ENCODE measurements around the gene ARHGAP4.

ARHGAP4 gene

DNA sequence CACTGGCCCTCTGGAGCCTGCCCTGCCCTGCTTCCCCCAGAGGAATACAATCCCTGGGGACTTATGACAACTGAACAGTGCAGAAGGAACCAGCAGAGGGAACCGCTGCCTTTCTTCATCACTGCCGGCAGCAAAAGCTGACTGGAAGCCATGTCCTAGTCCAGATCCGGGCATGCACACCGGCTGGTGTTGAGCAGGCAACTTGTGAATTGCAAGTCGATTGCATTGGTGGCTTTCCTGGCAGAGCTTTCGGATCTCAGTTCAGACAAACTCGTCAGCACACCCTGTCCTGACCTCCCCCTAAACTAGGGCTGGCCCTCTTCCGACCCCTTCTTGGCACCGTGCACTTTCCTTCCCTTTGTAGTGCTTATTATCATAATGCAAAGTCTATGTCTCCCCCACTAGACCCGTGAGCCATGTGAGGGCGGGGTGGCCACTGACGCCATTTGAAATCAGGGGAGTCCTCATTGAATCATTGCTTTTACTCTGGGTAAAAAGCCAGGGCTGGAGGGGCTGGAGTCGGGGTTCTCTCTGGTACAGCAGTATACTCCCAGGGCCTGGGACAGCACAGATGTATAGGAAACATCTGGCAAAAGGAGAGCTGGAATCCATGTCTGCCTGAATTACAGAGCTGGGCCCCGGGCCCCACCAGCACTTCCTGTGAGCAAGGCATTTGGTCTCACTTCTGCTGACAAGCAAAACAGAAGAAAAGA is 1.8 kb downstream of the ARHGAP4 start:
- DNase-seq: no peak

DNA sequence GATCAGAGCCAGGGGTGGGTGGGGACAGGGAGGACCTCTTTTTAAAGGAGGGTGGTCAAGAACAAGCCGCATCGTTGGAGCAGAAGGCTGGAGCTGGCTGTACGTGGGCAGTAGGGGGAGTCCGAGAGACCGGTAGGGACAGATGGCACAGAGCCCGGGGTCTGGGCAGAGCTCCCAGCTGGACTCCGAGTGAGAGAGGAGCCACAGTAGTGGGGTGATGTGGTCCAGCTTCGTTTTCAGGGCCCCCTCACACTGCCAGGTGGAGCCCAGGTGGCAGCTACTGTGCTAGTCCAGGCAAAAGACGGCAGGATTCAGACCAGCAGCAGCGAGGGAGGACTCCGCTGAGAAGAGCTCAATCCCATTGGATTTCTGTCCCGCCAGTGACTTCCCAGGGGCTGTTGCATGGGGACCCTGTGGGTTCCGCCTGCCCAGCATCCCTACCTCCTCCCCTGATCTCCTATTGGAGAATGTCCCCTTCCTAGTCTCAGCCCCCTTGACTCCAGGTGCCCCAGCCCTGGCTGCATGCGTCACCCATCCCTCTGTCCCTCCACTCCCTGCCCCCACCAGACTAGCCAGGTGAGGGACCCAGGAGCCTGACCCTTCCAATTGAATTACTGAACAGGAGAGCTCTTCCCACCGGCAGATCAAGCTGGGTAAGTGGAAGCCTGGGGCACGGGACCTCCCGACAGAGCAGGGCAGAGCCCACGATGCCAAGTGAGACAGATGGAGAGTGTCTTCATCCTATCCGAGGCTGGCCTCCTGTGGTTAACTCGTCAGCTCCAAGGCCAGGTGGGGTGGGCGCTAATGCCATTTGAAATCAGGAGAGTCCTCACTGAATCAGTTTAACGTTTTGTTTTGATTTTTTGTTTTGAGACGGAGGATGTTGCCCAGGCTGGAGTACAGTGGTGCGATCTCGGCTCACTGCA is 2.9 kb downstream of the ARHGAP4 start:
- no peak for DNase-seq

DNA sequence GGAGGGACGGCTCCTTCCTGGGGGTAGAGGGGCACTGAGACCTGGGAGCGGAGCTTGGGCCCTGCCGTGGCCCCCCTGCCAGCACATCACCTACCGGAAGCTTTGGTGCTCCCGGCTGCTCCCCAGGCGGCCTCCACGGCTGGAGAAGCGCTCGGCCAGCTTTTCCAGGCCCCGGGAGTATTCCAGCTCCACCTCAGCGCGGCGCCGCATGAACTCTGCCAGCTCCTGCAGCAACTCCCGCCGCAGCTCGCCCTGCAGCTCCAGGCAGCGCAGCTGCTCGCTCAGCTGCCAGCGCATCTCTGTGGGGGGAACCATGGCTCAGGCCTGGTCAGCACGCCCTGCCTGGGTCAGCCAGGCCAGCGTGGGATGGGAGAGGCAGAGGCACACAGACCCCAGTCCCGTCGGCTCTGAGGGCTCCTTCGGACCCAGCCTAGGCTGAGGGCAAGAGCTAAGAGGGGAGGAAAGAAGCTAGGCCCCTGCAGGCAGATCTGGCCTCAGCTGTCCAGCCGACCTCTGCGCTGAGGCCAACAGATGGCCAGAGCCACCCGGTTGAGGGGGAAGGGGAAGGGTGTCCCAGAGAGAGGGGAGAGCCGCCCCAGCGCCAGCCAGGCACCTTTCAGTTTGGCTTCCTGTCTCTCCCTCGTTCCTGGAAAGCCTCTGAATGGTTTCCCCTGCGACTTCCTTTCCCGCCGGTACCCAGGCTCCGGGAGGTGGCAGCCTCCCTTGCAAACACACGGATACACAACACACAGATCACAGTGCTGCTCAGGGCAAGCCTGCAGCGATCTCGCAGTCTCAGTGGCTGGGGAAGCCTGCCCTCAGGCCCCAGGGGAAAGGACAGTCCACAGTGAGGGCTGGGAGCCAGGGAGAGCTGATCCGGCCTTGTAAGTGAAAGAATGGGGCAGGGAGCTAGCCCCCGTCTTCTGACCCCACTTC is 4.3 kb downstream of the ARHGAP4 start:
- no peak for DNase-seq

DNA sequence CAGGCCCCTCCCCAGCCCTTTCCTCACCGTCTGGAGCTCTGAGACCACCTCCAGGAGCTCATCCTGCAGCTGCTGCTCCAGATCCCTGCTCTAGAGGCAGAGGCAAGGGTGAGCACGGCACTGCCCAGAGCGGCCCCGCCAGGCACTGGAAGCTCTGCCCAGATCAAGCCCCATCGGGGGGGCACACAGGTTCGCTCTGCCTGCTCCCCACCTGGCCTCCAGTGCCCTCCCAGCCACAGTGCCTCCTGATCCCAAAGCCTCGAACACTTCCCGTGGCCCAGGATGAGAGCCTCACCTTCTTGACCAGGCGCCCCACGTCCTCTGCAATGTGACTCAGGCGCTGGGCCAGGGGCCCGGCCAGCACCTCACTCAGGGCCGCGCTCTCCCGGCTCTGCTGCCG is 5.0 kb downstream of the ARHGAP4 start:
- DNase-seq: no peak

DNA sequence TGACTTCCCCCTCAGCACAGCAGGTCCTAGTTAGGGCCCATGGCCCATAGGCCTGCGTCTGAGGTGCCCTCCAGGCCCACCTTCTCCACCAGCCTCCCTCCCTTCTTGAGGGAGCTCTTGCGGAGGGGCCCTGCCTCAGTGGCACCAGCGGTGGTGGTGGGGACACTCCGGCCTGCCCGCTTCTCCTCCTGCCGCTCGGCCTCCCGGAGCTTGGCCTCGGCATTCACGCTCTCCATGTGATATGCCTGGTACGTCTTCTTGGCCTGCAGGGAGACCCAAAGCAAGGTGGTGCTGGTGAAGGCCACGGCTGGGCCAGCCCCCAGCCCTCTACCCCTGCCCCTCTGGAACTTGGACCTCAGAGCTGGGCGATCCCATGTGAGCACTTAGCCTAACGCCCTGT is 5.5 kb downstream of the ARHGAP4 start:
- no peak for DNase-seq

DNA sequence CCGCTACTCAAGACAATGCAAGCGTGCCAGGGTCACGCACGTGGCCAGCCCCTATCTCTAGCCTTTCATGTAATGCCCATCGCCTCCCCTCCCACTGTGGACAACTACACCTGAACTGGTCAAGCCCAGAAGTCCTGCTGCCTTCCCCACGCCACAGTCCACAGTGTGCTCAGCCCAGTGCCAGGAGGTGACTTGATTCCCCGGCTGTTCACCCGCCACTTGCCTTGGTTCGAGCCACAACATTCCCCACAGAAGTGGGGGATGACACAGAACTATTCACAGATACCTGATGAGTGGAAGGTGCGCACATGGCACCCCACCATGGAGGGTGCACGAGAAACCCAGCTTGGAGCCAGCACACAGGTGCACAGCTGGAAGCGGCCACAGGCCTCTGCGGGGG is 6.8 kb downstream of the ARHGAP4 start:
- DNase-seq: no peak

DNA sequence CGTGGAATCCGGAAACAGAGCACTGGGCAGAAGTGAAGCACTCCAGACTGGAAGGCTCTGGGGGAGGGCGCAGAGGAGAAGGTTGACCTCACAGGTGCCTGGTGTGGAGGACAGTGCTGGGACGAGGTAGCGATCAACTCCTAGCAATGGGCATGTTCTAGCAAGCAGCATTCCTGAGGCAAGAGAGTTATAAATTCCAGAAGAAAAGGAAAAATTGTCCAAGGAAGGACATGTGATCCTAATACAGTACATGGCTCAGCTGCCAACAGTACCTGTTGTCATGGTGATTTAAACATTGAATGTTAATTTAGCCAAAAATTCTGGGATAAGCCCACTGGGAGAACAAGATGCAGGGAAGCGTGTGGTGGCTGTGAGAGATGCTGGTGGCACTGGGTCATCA is 8.2 kb downstream of the ARHGAP4 start:
- no peak for DNase-seq

DNA sequence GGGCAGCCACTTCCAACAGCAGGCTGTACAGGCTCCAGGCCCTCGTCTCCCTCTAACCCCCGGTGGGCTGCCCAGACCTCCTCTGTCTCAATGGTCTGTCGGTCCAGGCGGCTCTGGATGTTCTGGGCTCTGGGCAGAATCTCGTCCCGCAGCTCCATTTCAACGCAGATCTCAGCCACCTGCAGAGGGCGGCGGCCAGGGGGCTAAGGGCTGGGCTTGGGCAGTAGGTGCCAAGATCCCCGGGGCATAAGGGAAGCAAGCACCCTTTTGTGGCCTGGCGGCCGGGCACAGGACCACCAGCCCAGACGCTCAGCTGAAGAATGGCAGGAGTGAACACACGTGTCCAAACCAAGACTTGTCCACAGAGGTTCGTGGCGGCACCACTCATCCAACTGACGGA is 12.4 kb downstream of the ARHGAP4 start:
- no peak for DNase-seq

DNA sequence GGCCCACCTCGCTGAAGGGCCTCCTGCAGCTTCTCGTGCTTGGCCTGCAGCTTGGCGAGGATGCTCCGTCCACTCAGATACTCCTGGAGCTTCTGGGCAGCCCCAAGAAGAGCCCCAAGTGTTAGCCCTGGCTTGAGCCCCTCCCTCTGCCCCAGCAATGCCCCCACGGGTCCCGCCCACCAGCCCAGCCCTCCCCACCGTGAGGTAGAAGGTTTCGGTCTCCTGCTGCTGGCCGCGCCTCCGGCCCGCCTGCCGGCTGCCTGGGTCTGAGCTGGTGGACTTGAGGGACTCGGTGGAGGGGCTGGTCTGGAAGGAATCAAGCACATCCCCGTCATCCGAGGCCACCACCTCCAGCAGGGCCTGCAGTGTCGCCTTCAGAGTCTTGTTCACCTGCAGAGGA is 12.9 kb downstream of the ARHGAP4 start:
- DNase-seq: no peak

DNA sequence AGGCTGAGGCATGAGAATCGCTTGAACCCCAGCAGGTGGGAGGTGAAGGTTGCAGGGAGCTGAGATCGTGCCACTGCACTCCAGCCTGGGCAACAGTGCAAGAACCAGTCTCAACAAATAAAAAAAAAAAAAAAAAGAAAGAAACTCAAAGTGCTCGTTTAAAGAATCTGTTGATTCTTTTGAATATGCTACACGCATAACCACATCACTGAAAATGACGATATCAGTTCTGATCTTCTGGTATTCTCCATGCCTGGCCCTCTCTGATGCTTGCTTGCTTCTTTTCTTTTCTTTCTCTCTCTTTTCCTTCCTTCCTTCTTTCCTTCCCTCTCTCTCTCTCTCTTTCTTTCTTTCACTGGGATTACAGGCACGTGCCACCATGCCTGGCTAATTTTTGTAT is 14.3 kb downstream of the ARHGAP4 start:
- DNase-seq: no peak

DNA sequence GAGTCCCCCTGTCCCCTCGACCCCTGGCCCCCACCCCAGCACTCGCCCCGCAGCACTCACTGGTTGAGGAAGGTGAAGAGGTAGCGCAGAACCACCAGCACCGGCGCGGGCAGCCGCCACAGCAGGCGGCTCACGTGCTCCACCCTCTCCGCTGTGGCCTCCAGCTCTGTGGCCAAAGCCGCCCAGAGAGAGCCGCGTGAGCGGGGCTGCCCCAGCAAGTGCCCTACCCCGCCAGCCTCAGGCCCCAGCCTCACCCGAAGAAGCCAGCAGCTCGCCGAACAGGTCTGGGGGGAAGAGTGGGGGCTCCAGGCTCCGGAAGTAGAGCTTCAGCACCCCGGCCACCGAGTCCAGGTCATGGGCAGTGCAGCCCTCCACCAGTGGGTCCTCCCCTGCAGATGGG is 15.6 kb downstream of the ARHGAP4 start:
- DNase-seq: no peak

DNA sequence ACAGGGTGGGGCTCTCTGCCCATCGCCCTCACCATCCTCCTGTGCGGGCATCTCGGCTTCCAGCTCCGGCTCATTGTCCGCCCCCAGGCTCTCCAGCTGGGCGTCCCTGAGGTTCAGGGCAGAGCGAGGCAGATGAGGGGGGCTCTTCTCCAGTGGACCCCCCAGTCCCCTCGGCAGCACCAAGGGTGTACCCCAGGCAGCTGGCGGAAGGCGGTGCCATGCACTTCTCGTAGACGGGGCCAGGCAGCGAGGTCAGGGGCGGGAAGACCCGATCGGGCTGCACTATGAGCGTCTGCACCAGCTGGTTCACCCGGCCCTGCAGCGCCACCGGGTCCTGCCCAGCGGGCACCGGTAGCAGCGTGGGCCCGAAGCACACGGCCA is 16.1 kb downstream of the ARHGAP4 start:
- no peak for DNase-seq

DNA sequence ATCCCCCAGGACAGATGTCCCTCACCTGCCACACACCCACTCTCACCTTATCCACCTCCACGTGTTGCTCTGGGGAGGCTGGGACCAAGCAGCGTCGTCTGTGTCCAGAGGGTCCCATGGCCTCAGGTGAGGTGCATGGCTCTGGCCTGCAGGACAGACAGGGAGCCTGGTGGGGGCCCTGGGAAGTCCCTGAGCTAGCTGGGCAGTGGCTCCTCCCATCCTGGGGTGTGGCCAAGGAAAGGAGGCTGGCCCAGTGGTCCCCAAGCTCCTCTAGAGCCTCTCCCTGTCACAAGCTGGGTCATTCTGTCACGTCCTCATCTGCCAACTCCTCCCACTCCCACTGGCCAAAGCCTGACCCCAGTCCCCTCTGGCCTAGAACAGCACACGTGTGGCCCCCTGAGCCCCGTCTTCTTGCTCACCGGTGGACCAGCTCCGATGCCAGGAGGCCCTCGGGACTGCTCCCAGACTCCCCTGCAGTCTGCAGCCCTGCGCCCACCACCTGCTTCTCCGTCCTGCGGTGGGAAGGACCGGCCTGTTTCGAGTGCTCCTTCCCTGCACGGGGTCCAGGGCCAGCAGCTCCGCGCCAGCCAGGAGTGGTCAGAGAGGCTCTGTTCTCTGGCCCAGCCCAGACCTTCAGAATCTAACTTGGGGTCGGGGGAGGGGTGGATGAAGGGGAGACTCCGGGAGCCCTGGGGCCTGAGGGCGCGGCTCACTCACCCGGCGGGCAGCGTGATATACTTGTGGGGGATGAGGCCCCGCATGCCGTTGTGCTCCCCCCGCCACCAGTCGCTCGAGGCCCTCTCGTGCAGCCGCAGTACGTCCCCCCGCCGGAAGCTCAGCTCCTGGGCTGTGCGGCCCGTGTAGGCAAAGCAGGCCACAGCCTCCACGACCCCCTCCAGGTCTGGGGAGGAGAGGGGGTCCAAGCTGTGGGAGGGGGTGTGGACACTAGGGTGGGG is 16.8 kb downstream of the ARHGAP4 start:
- no peak for DNase-seq

DNA sequence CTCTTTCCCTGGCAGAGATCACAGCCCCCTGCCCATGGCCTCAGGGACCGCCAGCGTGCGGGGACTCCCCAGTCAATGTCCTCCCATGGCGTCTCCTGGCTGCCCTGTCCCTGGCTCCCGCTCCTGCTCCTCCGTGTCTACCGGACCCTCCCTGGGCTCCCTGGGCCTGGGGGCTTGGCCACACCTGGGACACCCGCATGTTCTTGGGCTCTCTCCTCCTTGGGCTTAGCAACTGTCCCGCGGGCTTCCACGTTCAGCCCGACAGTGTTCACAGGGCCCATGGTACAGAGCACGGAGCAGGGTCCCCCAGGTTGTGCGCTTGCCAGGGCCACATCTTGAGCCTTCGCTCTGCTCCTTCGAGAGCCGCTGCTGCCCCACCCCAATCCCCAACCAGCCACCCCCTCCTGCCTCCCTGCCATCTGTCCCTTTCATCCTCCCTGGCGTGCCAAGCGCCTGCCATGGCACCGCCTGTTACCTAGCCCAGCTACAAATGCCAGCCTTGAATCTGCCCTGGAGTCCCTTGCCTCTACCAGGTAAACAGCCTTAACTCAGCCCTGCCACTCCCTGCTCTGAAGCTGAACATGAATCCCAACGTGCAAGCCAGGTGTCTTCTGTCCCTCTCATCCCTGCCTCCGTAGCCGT is 17.7 kb downstream of the ARHGAP4 start:
- DNase-seq: no peak

DNA sequence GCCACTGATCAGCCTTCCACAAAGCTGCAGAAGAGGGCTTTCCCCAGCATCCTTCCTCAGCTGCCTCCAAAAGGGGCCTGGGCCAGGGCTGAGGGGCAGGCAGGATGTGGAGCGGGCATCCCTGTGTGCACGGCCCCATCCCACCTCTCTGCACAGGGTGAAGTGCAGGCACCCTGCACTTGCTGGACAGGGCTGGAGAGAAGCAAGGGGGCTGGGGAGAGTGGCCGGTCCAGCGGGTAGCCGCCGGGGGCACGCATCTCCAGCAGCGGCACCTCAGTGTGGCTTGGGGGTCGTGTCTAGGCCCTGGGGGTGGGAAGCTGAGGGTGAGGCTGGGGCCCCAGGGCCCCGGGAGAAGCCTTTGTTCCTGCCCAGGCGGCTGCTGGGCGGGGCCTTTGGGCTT is 18.6 kb downstream of the ARHGAP4 start:
- no peak for DNase-seq

DNA sequence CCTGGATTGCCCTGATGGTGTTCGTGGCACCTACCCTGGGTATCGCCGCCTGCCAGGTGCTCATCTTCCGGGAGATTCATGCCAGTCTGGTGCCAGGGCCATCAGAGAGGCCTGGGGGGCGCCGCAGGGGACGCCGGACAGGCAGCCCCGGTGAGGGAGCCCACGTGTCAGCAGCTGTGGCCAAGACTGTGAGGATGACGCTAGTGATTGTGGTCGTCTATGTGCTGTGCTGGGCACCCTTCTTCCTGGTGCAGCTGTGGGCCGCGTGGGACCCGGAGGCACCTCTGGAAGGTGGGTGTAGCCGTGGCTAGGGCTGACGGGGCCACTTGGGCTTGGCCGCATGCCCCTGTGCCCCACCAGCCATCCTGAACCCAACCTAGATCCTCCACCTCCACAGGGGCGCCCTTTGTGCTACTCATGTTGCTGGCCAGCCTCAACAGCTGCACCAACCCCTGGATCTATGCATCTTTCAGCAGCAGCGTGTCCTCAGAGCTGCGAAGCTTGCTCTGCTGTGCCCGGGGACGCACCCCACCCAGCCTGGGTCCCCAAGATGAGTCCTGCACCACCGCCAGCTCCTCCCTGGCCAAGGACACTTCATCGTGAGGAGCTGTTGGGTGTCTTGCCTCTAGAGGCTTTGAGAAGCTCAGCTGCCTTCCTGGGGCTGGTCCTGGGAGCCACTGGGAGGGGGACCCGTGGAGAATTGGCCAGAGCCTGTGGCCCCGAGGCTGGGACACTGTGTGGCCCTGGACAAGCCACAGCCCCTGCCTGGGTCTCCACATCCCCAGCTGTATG is 19.7 kb downstream of the ARHGAP4 start:
- no peak for DNase-seq

DNA sequence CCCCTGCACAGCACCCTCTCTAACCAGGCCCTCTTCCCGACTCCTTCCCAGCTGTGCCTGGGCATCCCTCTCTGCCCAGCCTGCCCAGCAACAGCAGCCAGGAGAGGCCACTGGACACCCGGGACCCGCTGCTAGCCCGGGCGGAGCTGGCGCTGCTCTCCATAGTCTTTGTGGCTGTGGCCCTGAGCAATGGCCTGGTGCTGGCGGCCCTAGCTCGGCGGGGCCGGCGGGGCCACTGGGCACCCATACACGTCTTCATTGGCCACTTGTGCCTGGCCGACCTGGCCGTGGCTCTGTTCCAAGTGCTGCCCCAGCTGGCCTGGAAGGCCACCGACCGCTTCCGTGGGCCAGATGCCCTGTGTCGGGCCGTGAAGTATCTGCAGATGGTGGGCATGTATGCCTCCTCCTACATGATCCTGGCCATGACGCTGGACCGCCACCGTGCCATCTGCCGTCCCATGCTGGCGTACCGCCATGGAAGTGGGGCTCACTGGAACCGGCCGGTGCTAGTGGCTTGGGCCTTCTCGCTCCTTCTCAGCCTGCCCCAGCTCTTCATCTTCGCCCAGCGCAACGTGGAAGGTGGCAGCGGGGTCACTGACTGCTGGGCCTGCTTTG is 20.5 kb downstream of the ARHGAP4 start:
- no peak for DNase-seq

DNA sequence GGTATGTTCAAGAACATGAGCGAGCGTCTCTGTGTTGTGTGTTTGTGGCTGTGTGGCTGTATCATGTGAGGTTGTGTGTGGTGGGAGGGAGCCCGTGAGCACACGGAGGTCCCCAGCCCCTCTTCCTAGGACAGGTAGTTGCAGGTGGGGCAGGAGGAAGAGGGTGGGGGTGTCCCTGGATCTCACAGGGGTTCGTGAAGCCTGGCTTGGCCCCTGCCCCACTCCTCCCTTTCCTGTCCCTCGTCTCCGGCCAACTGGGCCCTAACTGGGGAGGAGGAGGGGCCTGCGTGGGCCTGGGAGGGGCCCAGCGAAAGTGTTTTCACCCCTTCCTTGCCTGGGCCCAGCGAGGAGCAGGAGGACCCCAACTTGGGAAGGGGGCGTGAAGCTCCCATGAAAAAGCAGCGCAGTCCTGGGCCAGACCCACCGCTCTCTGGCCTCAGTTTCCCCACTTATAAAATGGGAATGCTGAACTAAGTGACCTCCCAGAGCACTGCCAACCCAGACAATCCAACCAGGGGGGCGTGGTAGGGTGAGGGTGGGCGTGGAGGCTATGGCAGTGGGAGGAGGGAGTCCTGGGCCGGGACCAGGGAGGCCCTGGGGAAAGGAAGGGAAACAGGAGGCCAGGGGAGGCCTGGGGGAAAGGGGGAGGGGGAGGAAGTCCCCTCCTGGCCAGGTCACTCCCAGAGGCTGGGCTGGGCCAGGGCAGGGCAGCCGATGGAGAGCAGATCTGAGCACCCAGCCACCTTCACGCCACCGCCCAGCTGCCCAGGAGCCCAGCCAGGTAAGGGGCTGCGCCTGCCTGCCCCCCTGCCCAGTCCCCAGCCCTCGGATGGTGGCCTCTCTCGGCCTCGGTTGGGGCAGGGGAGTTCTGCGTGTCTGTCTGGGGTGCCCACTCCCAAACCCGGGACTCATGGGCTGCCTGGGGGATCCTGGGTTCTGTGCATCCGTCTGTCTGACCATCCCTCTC is 21.8 kb downstream of the ARHGAP4 start, which contains the start of gene AVPR2:
Gene AVPR2 (plus strand): TSS at position 683 of the 967 bp plus-strand sequence. CDS start 473 bp downstream, outside the sequence.
- no peak for DNase-seq
